Germinal center (tissue), 1 donor: ENCODE data around the gene PIAS1.
"Not testable (repeated sequence)": the region's sequence is repeated elsewhere in the genome, so short reads cannot be mapped to it uniquely, and the experiment has no call there.

Source experiments
- DNase-seq: peaks from one replicate; pipeline ENCODE4 v3.0.0; 2012; ENCODE audit warnings: mixed read lengths, low spot score

Gene PIAS1

GRCh38 chr15:68053701-68054627 is at the start of gene PIAS1:
Gene PIAS1, plus strand, starts transcription at chr15:68054315. Its CDS starts 12 bp downstream, at chr15:68054327.
- peak; percentile 98 for DNase-seq

GRCh38 chr15:68007642-68008041 is 46.5 kb upstream of the PIAS1 start:
- DNase-seq: not testable (repeated sequence)

- no peak for DNase-seq
These were observed 43.6 kb upstream of the PIAS1 start for GRCh38 chr15:68010361-68011153.

- no peak for DNase-seq
These were observed 41.2 kb upstream of the PIAS1 start for GRCh38 chr15:68012911-68013310.

GRCh38 chr15:68014219-68014618 is 39.9 kb upstream of the PIAS1 start:
- DNase-seq: no peak

GRCh38 chr15:68015244-68015643 is 38.9 kb upstream of the PIAS1 start:
- no peak for DNase-seq

GRCh38 chr15:68017201-68017600 is 36.9 kb upstream of the PIAS1 start:
- DNase-seq: no peak

GRCh38 chr15:68018797-68019444 is 35.2 kb upstream of the PIAS1 start:
- DNase-seq: no peak

- no peak for DNase-seq
These were observed 34.1 kb upstream of the PIAS1 start for GRCh38 chr15:68019814-68020525.

GRCh38 chr15:68020685-68021084 is 33.4 kb upstream of the PIAS1 start:
- no peak for DNase-seq

GRCh38 chr15:68022061-68022460 is 32.1 kb upstream of the PIAS1 start:
- no peak for DNase-seq

GRCh38 chr15:68023307-68024101 is 30.6 kb upstream of the PIAS1 start:
- DNase-seq: no peak

GRCh38 chr15:68025835-68026424 is 28.2 kb upstream of the PIAS1 start:
- DNase-seq: no peak

GRCh38 chr15:68027388-68027787 is 26.7 kb upstream of the PIAS1 start:
- no peak for DNase-seq

- DNase-seq: no peak
These were observed 25.8 kb upstream of the PIAS1 start for GRCh38 chr15:68028137-68028887.

GRCh38 chr15:68028888-68029207 is 25.3 kb upstream of the PIAS1 start:
- DNase-seq: no peak

GRCh38 chr15:68029959-68030358 is 24.2 kb upstream of the PIAS1 start:
- no peak for DNase-seq

GRCh38 chr15:68031404-68031803 is 22.7 kb upstream of the PIAS1 start:
- DNase-seq: no peak

- no peak for DNase-seq
These were observed 21.4 kb upstream of the PIAS1 start for GRCh38 chr15:68032672-68033071.

- DNase-seq: no peak
These were observed 20.0 kb upstream of the PIAS1 start for GRCh38 chr15:68034081-68034480.
